OCI-M2 (cell line): ENCODE data around the gene ENTPD1.
A peak's percentile ranks its signal among the peaks of the same experiment; 100 is the strongest.

Experiments used
- DNase-seq: peaks from one replicate; lab custom pipeline; 2025; ENCODE audit not compliant: unreplicated experiment; lab: John Stamatoyannopoulos, UW

The ENTPD1 gene

DNA sequence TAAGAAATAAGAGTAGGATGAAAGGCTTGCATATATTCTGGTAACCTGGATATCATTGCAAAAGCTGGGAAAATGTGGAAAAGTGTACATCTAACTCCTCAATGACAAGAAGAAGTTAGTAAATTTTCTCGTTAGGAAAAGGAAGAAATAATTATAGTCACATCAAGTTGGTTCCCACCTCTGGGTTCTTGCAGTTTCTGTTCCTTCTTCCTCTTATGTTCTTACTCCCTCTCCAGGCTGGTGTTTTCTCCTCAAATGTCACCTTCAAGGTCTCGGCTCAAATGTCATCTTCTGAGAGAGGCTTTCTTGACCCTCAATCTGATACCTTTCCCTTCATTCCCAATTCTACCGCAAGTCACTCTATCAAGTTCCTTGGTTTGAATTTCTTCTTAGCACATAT lies 64.4 kb downstream of the ENTPD1 start:
- no peak for DNase-seq

- DNase-seq, result no peak
Measured at GRCh38 chr10:95821720-95822119, 65.8 kb downstream of the ENTPD1 start.

DNA sequence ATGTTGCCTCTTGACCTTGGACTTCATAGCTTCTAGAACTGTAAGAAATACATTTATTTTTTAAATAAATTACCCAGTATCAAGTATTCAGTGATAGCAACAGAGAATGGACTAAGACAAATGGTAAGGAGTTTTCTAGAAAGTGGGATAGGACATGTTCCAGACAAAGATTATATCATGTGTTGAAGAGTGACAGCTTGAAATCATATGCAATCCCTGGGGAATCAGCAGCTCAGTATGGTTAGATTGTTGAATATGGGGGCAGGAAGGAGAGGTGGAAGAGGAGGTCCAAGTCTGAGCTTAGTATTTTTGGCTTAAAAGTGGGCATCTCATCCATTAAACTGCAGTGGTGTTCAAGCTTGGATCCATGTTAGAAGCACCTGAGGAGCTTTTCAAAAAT lies 74.1 kb downstream of the ENTPD1 start:
- DNase-seq, result no peak

GRCh38 chr10:95831076-95831475 lies 75.1 kb downstream of the ENTPD1 start:
- no peak for DNase-seq

GRCh38 chr10:95831515-95831914 lies 75.6 kb downstream of the ENTPD1 start:
- no peak for DNase-seq

DNA sequence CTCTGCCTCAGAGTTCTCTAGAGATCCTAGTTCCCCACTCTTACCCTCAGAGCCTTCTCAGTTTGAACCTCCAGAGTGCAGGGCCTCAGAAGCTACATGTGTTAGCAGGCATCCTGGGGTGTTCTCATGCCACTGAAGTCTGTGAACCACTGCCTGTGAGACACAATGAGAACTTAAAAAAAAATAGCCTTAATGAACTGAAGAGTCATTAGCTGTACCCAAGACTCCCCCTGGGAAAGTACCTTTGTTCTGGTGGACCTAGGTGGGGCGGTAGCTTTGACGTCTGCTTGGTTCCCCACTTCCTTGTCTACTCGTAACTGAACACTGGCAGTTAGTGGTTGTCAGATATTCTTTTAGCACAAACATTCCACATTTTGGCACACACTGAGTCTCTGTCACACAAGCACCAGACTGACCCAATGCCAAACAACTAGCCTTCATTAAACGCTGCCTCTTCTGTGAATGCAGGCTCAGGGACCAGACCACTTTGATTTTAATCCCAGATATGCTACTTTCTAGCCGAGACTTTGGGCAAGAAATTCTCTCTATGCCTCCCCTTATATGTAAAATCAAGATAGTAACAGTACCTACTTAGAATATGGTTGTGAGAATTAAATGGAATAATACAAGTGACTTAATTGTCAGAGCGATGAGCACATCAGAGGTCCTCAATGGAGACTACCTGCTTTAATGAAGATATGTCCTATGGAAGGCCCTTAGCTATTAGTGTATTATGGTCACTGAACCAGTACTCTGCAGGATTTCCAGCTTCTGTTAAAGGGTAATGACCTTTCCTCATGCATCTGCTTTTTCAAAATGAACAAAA lies 76.5 kb downstream of the ENTPD1 start:
- DNase-seq, result no peak

- no peak for DNase-seq
Measured at GRCh38 chr10:95833042-95833610, 77.2 kb downstream of the ENTPD1 start.

DNA sequence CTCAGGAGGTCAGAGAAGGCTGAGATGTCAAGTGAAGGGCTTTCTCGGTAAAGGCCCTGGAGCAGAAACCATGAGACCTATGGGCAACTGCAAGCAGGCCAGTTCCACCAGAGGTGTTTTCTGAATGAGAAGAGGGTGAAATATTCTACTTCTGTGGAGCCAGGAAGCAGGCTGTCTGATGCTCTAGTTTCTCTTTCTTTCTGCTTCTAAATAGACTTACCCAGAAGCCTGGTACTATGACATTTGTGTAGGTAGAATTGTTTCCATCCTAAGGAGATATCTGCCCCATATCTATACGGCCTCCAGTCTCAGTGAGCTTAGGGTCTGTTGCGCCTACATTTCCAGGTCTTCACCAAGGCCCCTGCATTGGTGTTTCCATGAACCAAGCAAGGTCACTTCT lies 78.4 kb downstream of the ENTPD1 start:
- no peak for DNase-seq

- DNase-seq, result no peak
Measured at GRCh38 chr10:95835149-95835860, 79.3 kb downstream of the ENTPD1 start.

DNA sequence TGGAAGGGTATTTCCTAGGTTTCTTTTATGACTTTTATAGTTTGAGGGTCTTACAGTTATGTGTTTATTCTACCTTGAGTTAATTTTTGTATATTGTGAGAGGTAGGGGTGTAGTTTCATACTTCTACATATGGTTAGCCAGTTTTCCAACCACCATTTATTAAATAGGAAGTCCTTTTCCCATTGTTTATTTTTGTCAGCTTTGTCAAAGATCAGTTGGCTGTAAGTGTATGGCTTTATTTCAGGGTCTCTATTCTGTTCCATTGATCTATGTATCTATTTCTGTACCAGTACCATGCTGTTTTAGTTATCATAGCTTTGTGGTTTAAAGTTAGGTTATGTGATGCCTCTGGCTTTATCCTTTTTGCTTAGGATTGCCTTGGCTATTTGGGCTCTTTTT lies 79.9 kb downstream of the ENTPD1 start:
- no peak for DNase-seq

DNA sequence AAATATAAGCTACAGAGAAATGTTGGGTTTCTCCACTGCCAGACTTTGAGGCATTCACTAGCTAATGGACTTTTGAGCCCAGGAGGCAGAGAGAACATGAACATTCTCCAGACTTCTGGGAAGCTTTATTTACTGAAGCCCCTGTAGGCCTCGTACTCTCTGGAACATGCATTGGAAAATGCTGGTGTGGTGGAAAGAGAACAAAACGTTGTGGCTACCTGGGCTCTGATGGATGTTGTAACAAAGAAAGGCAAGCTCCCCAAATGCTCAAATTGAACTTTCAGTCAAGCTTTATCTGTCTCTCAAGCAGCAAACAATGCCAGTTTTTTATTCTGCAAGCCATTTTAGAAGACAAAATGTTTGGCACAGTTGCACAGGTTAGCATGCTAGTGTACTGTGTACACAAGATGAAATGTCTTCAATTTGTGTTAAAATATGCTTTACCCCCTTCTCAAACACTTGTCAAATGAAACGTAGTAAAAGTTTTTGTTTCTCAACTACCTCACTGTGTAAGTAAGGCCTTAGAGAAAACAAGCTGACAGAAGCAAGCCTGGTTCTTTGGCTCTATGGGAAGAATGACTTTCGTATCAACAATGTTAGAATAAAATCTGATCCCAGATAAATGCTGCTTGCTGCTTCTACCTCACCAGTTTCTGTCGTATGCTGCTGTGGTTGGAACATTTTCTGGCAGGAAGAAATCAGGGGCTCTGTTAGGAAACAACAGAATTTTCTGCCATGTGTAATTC lies 80.8 kb downstream of the ENTPD1 start:
- DNase-seq, result no peak

GRCh38 chr10:95837356-95837776 lies 81.4 kb downstream of the ENTPD1 start:
- DNase-seq, result no peak

- DNase-seq, result no peak
Measured at GRCh38 chr10:95837783-95838182, 81.8 kb downstream of the ENTPD1 start.

- DNase-seq, result no peak
Measured at GRCh38 chr10:95840121-95840520, 84.2 kb downstream of the ENTPD1 start.

- DNase-seq, result no peak
Measured at GRCh38 chr10:95840681-95841080, 84.7 kb downstream of the ENTPD1 start.

- DNase-seq, result peak; percentile 77
Measured at GRCh38 chr10:95841661-95842498, 85.9 kb downstream of the ENTPD1 start.

DNA sequence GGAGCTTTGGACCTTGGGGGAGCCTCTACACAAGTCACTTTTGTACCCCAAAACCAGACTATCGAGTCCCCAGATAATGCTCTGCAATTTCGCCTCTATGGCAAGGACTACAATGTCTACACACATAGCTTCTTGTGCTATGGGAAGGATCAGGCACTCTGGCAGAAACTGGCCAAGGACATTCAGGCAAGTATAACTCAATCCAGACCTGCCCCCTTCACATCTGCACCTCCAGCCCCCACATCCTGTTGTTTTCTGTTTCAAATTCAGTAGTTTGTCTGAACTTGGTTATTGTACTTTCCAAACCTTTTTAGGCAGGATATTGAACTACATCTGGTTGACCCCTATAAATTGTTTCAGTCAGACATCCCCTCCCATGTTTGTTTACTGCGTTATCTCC lies 89.4 kb downstream of the ENTPD1 start:
- no peak for DNase-seq

GRCh38 chr10:95847007-95847406 lies 91.0 kb downstream of the ENTPD1 start:
- DNase-seq, result no peak

- DNase-seq, result no peak
Measured at GRCh38 chr10:95848841-95849240, 92.9 kb downstream of the ENTPD1 start.

DNA sequence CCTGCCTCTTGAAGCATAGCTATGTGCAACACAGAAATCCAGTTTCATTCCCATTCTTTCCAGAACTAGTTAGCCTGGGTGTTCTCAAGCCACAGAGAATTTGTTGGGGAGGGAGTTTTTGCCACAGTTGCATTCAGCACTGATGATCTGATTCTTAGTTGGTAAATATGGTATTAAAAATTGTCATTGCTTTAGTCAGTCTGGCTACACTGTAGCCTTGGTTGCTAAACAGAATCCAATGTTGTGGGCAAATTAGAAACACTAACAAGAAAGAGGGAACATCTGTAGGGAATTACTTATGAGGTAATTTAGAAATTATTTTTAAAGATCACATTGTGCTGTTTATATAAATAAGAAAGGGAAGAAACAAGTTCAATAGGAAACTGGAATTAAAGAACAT lies 94.8 kb downstream of the ENTPD1 start:
- DNase-seq, result no peak
